GM23248 (cell line): Measurements from ENCODE around the gene ZBTB49.

Experiments
- EZH2 ChIP-seq: fragments of 200-600 bp; sonication (generic); IDR thresholded peaks from 2 replicates; pipeline ENCODE4 v1.6.1; 2018; ENCODE audit warnings: antibody characterized with exemption, mild to moderate bottlenecking; ENCODE audit not compliant: insufficient read depth, poor library complexity, severe bottlenecking
- EZH2phosphoT487 ChIP-seq: fragments of 200-600 bp; sonication (generic); IDR thresholded peaks from 2 replicates; pipeline ENCODE4 v1.6.1; 2018; ENCODE audit warnings: antibody characterized with exemption, moderate library complexity, mild to moderate bottlenecking, low read depth; ENCODE audit not compliant: insufficient read depth

GRCh38 chr4:4316150-4316495, 26.1 kb downstream of the ZBTB49 start:
- TF ChIP-seq EZH2phosphoT487 (no peak), EZH2 (no peak)
